Ascending aorta (tissue), 2 donors: ENCODE measurements around the gene KASH5. TPM values are rescaled to one million over a fixed set of nuclear protein-coding genes. Genes with fewer than 3 reads are reported as not detected.

Experiments used
- DNase-seq, 2 donors: peaks; one replicate each; pipeline ENCODE4 v3.0.0-alpha.2; 2019; ENCODE audit warnings: low spot score in 2 of 2
- H3K27ac ChIP-seq, 2 donors: fragments of 200-600 bp; sonication (generic); one replicate each; pipeline ENCODE4 v1.5.1; 2016 to 2017; ENCODE audit warnings: mild to moderate bottlenecking in 1 of 2
- H3K27me3 ChIP-seq: fragments of 200-600 bp; sonication (generic); one replicate; pipeline ENCODE4 v1.5.1; 2017
- H3K36me3 ChIP-seq, 2 donors: fragments of 200-600 bp; sonication (generic); one replicate each; pipeline ENCODE4 v1.5.1; 2016
- H3K4me1 ChIP-seq, 2 donors: fragments of 200-600 bp; sonication (generic); one replicate each; pipeline ENCODE4 v1.5.1; 2016 to 2017; ENCODE audit warnings: mild to moderate bottlenecking in 1 of 2
- H3K4me3 ChIP-seq, 2 donors: fragments of 200-600 bp; sonication (generic); one replicate each; pipeline ENCODE4 v1.5.1; 2016 to 2017; ENCODE audit warnings: mild to moderate bottlenecking in 1 of 2
- H3K9me3 ChIP-seq, 2 donors: fragments of 200-600 bp; sonication (generic); one replicate each; pipeline ENCODE4 v1.5.1; 2016
- intact Hi-C: fragments of 100-400 bp; cut with DNase I; formaldehyde crosslinking; loops from one replicate; pipeline ENCODE4 v1.15.1; 2023
- total RNA-seq: library from RNA; depleted of rRNA; stranded (reverse); fragments of >200 nt; gene quantifications from one replicate; pipeline ENCODE4 v1.1.0, GENCODE V29; 2016
- TF ChIP-seq, protein P1 (sequence below), 3 experiments: fragments of 200-600 bp in 2 of 3; fragments of 450-650 bp in 1 of 3; sonication (generic) in 2 of 3; IDR thresholded peaks; one replicate each; pipeline ENCODE4 v1.5.1; 2016 to 2019; ENCODE audit warnings: antibody characterized with exemption in 3 of 3, mild to moderate bottlenecking in 1 of 3, moderate library complexity in 1 of 3

The KASH5 gene
- total RNA-seq, 1 donor from 2014 or later = not detected

GRCh38 chr19:49347835-49348234 lies 40.2 kb upstream of the KASH5 start:
- TF ChIP-seq, protein P1, sequence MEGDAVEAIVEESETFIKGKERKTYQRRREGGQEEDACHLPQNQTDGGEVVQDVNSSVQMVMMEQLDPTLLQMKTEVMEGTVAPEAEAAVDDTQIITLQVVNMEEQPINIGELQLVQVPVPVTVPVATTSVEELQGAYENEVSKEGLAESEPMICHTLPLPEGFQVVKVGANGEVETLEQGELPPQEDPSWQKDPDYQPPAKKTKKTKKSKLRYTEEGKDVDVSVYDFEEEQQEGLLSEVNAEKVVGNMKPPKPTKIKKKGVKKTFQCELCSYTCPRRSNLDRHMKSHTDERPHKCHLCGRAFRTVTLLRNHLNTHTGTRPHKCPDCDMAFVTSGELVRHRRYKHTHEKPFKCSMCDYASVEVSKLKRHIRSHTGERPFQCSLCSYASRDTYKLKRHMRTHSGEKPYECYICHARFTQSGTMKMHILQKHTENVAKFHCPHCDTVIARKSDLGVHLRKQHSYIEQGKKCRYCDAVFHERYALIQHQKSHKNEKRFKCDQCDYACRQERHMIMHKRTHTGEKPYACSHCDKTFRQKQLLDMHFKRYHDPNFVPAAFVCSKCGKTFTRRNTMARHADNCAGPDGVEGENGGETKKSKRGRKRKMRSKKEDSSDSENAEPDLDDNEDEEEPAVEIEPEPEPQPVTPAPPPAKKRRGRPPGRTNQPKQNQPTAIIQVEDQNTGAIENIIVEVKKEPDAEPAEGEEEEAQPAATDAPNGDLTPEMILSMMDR (IDR thresholded peaks at IDR 0.05) = no peak
- intact Hi-C loops = no loop called here

DNA sequence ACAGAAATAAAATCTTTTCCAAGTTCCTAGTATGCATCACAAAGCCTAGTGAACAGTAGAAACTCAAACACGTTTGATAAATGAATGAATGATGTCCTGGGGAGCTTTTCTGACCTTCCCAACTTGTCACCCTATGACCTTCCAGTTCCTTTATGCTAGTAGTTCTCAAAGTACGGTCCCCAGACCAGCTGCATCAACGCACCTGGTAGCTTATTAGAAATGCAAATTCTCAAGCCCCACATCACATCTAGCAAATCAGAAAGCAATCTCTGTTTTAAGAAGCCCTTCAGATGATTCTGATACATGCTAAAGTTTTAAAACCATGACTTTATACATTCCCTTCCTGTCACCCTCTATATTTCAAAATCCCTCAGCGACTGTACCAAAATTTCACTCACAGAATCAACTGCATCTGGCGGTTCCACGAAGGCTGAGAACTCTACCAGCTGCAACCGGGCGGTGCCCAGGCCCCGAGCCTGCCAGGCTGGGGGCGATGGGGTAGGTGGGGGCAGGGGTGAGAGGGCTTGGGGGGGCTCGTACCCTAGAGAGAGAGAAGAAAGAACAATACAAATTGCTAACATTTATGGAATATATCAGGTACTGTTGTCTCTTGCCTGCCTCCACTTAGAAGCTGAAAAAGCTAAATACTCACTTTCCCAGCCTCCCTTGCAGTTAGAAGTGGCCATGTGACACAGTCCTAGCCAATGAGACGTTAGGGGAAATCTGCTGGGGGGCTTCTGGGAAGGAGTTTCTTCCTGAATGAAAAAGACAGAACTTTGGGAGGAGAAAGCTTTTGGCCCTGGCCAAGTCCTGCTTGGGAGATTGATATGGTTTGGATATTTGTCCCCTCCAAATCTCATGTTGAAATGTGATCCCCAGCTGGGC lies 39.5 kb upstream of the KASH5 start:
- Histone ChIP-seq H3K4me1 (no peaks in the 10 kb centered on the region), H3K9me3 (no peaks in the 10 kb centered on the region), H3K27ac (no peak overlapping the region), H3K27me3 (no peaks in the 10 kb centered on the region), H3K36me3 (peaks cover 49 to 74% of the 10 kb centered on the region in 2 donors), H3K4me3 (no peak overlapping the region)
- intact Hi-C loops = no loop called here
- DNase-seq = no peak
- TF ChIP-seq, protein P1 (IDR thresholded peaks at IDR 0.05) = no peak

More at GRCh38 chr19:49347835-49348234, 40.2 kb upstream of the KASH5 start:
- H3K27me3 ChIP-seq = no peaks in the 10 kb centered on the region
- no peak overlapping the region for H3K4me3 ChIP-seq
- no peaks in the 10 kb centered on the region for H3K9me3 ChIP-seq
- H3K4me1 ChIP-seq = no peaks in the 10 kb centered on the region
- H3K36me3 ChIP-seq = peaks cover 48 to 79% of the 10 kb centered on the region in 2 donors
- no peak overlapping the region for H3K27ac ChIP-seq
- DNase-seq = no peak

GRCh38 chr19:49349567-49349966 lies 38.5 kb upstream of the KASH5 start:
- H3K27me3 ChIP-seq = no peaks in the 10 kb centered on the region
- peaks cover 56 to 72% of the 10 kb centered on the region in 2 donors for H3K36me3 ChIP-seq
- no peak for DNase-seq
- no peak overlapping the region for H3K4me3 ChIP-seq
- TF ChIP-seq, protein P1 (IDR thresholded peaks at IDR 0.05) = no peak
- intact Hi-C loops = no loop called here
- H3K9me3 ChIP-seq = no peaks in the 10 kb centered on the region
- H3K4me1 ChIP-seq = no peaks in the 10 kb centered on the region
- no peak overlapping the region for H3K27ac ChIP-seq

- H3K4me3 ChIP-seq = no peak overlapping the region
- TF ChIP-seq, protein P1 (IDR thresholded peaks at IDR 0.05) = no peak
- H3K4me1 ChIP-seq = no peaks in the 10 kb centered on the region
- DNase-seq = no peak
- H3K27me3 ChIP-seq = no peaks in the 10 kb centered on the region
- H3K36me3 ChIP-seq = peaks cover 26 to 43% of the 10 kb centered on the region in 2 donors
- intact Hi-C loops = no loop called here
- peak overlapping the region in 1 of 2 donors; percentile 1 for H3K27ac ChIP-seq
- H3K9me3 ChIP-seq = no peaks in the 10 kb centered on the region
Measured at GRCh38 chr19:49355909-49356353, 32.1 kb upstream of the KASH5 start.

- Histone ChIP-seq H3K9me3 (no peaks in the 10 kb centered on the region), H3K4me1 (no peaks in the 10 kb centered on the region), H3K27ac (peak overlapping the region in 1 of 2 donors; percentile 1), H3K27me3 (no peaks in the 10 kb centered on the region), H3K4me3 (no peak overlapping the region), H3K36me3 (peaks cover 23 to 38% of the 10 kb centered on the region in 2 donors)
- intact Hi-C loops = no loop called here
- TF ChIP-seq, protein P1 (IDR thresholded peaks at IDR 0.05) = no peak
- DNase-seq = no peak
Measured at GRCh38 chr19:49356382-49356781, 31.7 kb upstream of the KASH5 start.
